Activated CD4-positive, alpha-beta memory T cell treated with anti-CD3 and anti-CD28 coated beads for 36 hours (primary cell): ENCODE measurements around the gene RASSF5. TPM values are rescaled to one million over a fixed set of nuclear protein-coding genes. Genes with fewer than 3 reads are reported as not detected.

Experiments
- CTCF ChIA-PET: fragments of 350-600 bp; sonication (Branson Sonifier 250); formaldehyde crosslinking; loops from one replicate; lab custom pipeline; 2021; ENCODE audit warnings: antibody characterized with exemption, inconsistent platforms; lab: Charles Lee
- POLR2A ChIA-PET: fragments of 350-600 bp; sonication (Branson Sonifier 250); formaldehyde crosslinking; loops from one replicate; lab custom pipeline; 2021; ENCODE audit warnings: antibody characterized with exemption; lab: Charles Lee
- DNase-seq: peaks from one replicate; pipeline ENCODE4 v3.0.0-alpha.2; 2020
- H3K27ac Mint-ChIP-seq: one replicate; pipeline ENCODE4 v1.8.0; 2021; ENCODE audit warnings: mixed read lengths
- H3K27me3 Mint-ChIP-seq: one replicate; pipeline ENCODE4 v1.8.0; 2021; ENCODE audit warnings: mixed read lengths
- H3K36me3 Mint-ChIP-seq: one replicate; pipeline ENCODE4 v1.8.0; 2021; ENCODE audit warnings: mixed read lengths
- H3K4me1 Mint-ChIP-seq: one replicate; pipeline ENCODE4 v1.8.0; 2021; ENCODE audit warnings: low read depth, mixed read lengths
- H3K4me3 Mint-ChIP-seq: one replicate; pipeline ENCODE4 v1.8.0; 2021; ENCODE audit warnings: mild to moderate bottlenecking, mixed read lengths
- H3K9me3 Mint-ChIP-seq: one replicate; pipeline ENCODE4 v1.8.0; 2021; ENCODE audit warnings: mixed read lengths
- intact Hi-C: fragments of 100-400 bp; cut with micrococcal nuclease; formaldehyde crosslinking; loops from one replicate; pipeline ENCODE4 v1.15.1; 2023
- total RNA-seq, 2 experiments: library from RNA; stranded (reverse); gene quantifications; one replicate each; pipeline ENCODE4 v1.2.3, GENCODE V29; 2021

The RASSF5 gene
- total RNA-seq, 2 experiments from 2014 or later: 203 TPM

DNA sequence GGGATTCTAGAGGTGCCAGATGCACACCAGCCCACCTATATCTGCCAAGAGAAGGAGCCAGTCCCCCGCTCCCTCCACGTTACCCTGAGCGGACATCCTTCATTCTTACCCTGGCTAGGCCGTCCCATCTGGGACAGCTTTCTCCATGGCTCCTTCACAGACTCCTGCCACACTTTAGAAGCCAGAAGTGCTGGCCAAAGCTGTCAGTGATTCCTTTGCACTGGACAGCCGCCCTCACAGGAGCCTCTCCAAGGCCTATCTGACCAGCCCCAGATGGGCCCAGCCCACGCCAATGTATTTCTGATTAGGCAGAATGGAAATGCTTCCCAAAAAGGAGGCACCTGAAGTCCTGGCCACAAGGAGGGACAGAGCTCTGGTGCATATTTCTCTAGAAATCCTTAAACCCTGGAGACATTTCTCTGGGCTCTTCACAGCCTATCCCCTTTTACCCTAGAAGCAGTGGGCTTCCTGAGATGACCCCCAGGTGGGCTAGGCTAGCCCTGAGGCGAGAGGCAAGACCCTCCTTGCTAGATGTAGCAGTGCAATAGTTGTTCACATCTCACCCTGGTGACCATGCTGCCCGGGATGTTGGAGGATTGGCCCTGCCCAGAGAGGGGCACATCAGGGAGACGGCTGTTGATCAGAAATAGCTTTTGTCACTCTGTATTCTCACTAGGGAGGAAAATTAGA lies 44.1 kb downstream of the RASSF5 start:
- intact Hi-C loops: loop anchor here (10.0 kb wide), 1 partner anchor 1273 kb away; no protein-coding TSS in a partner anchor
- DNase-seq: no peak
- Mint-ChIP-seq H3K27ac (peak overlapping the region; percentile 91), H3K9me3 (no peaks in the 10 kb centered on the region), H3K36me3 (no peaks in the 10 kb centered on the region), H3K4me3 (no peak overlapping the region), H3K4me1 (peaks cover 52% of the 10 kb centered on the region), H3K27me3 (no peaks in the 10 kb centered on the region)
- ChIA-PET POLR2A (interaction anchor here (0.6 to 2.9 kb wide), 13 partner anchors 9 to 80 kb away, joined by 3 to 30 read pairs (median 4); partner anchors contain the start of genes EIF2D and IKBKE), CTCF (interaction anchor here (0.7 to 20.9 kb wide), 17 partner anchors 12 to 113 kb away, joined by 3 to 588 read pairs (median 5); partner anchors contain the start of genes EIF2D and IKBKE)

- peak; percentile 92 for DNase-seq
- peak overlapping the region; percentile 91 for H3K27ac Mint-ChIP-seq
- intact Hi-C loops: loop anchor here (1.0 to 10.0 kb wide), 4 partner anchors 11 to 1273 kb away; no protein-coding TSS in a partner anchor
- CTCF ChIA-PET: interaction anchor here (0.6 to 20.9 kb wide), 16 partner anchors 12 to 459 kb away, joined by 3 to 588 read pairs (median 4); partner anchors contain the start of genes EIF2D and IKBKE
- H3K27me3 Mint-ChIP-seq: no peaks in the 10 kb centered on the region
- peaks cover 53% of the 10 kb centered on the region for H3K4me1 Mint-ChIP-seq
- POLR2A ChIA-PET: interaction anchor here (0.6 to 2.9 kb wide), 14 partner anchors 8 to 81 kb away, joined by 3 to 30 read pairs (median 4); partner anchors contain the start of genes EIF2D and IKBKE
- no peaks in the 10 kb centered on the region for H3K9me3 Mint-ChIP-seq
- peak overlapping the region; percentile 70 for H3K4me3 Mint-ChIP-seq
- H3K36me3 Mint-ChIP-seq: peaks cover under 1% of the 10 kb centered on the region
These were observed 44.6 kb downstream of the RASSF5 start for GRCh38 chr1:206551986-206552326.

DNA sequence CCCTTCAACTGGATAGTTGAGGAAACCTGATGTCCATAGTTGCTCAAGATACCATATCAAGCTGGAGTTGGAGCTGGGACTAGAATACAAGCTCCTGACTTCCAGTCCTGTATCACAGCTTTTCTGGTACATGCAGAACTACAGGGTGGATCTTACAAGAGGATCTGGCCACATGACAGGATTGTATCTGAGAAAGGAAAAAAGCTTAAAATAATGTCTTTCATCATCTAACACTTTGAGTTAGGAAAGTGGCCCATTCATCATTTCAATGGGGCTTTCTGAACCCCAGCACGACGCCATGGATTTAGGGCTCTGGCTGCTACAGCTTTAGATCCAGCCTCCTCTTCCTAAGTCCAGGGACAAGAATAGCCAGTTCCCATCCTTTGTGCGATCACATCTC lies 46.9 kb downstream of the RASSF5 start:
- Mint-ChIP-seq H3K27ac (peak overlapping the region; percentile 99), H3K9me3 (no peaks in the 10 kb centered on the region), H3K4me3 (no peak overlapping the region), H3K36me3 (peaks cover 19% of the 10 kb centered on the region), H3K4me1 (peaks cover 53% of the 10 kb centered on the region), H3K27me3 (no peaks in the 10 kb centered on the region)
- ChIA-PET CTCF (interaction anchor here (0.8 to 20.9 kb wide), 6 partner anchors 9 to 83 kb away, joined by 3 to 588 read pairs (median 18); partner anchors contain the start of gene IKBKE), POLR2A (interaction anchor here (0.9 to 16.3 kb wide), 4 partner anchors 12 to 55 kb away, joined by 4 to 546 read pairs (median 31); no protein-coding TSS in a partner anchor)
- intact Hi-C loops: loop anchor here (10.0 kb wide), 1 partner anchor 1271 kb away; no protein-coding TSS in a partner anchor
- no peak for DNase-seq

- no peaks in the 10 kb centered on the region for H3K27me3 Mint-ChIP-seq
- CTCF ChIA-PET: interaction anchor here (1.0 to 20.9 kb wide), 12 partner anchors 9 to 84 kb away, joined by 3 to 588 read pairs (median 6); partner anchors contain the start of genes DYRK3, EIF2D, IKBKE and RASSF5
- peaks cover 55% of the 10 kb centered on the region for H3K4me1 Mint-ChIP-seq
- peaks cover 26% of the 10 kb centered on the region for H3K36me3 Mint-ChIP-seq
- peak overlapping the region; percentile 97 for H3K4me3 Mint-ChIP-seq
- H3K9me3 Mint-ChIP-seq: no peaks in the 10 kb centered on the region
- POLR2A ChIA-PET: interaction anchor here (0.9 to 16.3 kb wide), 8 partner anchors 10 to 80 kb away, joined by 4 to 546 read pairs (median 6); partner anchors contain the start of gene DYRK3
- H3K27ac Mint-ChIP-seq: peak overlapping the region; percentile 99
- intact Hi-C loops: loop anchor here (10.0 kb wide), 1 partner anchor 1270 kb away; no protein-coding TSS in a partner anchor
- DNase-seq: no peak
These were observed 47.6 kb downstream of the RASSF5 start for GRCh38 chr1:206554701-206555472.

- H3K27me3 Mint-ChIP-seq: no peaks in the 10 kb centered on the region
- POLR2A ChIA-PET: interaction anchor here (0.9 to 16.3 kb wide), 7 partner anchors 10 to 80 kb away, joined by 4 to 546 read pairs (median 6); partner anchors contain the start of gene DYRK3
- peaks cover 32% of the 10 kb centered on the region for H3K36me3 Mint-ChIP-seq
These were observed 48.2 kb downstream of the RASSF5 start for GRCh38 chr1:206555473-206555935.

GRCh38 chr1:206556047-206556749 lies 48.9 kb downstream of the RASSF5 start:
- peak overlapping the region; percentile 99 for H3K27ac Mint-ChIP-seq
- POLR2A ChIA-PET: interaction anchor here (0.7 to 16.3 kb wide), 8 partner anchors 10 to 247 kb away, joined by 3 to 546 read pairs (median 6); partner anchors contain the start of genes DYRK3 and EIF2D
- no peaks in the 10 kb centered on the region for H3K9me3 Mint-ChIP-seq
- DNase-seq: peak; percentile 73
- no peaks in the 10 kb centered on the region for H3K27me3 Mint-ChIP-seq
- intact Hi-C loops: loop anchor here (1.0 to 10.0 kb wide), 5 partner anchors 9 to 1269 kb away; partner anchors contain the start of gene EIF2D
- CTCF ChIA-PET: interaction anchor here (0.7 to 20.9 kb wide), 15 partner anchors 8 to 108 kb away, joined by 3 to 588 read pairs (median 6); partner anchors contain the start of genes DYRK3, EIF2D, IKBKE and RASSF5
- peak overlapping the region; percentile 97 for H3K4me3 Mint-ChIP-seq
- H3K36me3 Mint-ChIP-seq: peaks cover 39% of the 10 kb centered on the region
- peaks cover 65% of the 10 kb centered on the region for H3K4me1 Mint-ChIP-seq

More at GRCh38 chr1:206555473-206555935, 48.2 kb downstream of the RASSF5 start:
- Mint-ChIP-seq H3K9me3 (no peaks in the 10 kb centered on the region), H3K27ac (peak overlapping the region; percentile 99), H3K4me1 (peaks cover 61% of the 10 kb centered on the region), H3K4me3 (peak overlapping the region; percentile 97)
- DNase-seq: peak; percentile 78
- CTCF ChIA-PET: interaction anchor here (1.1 to 20.9 kb wide), 11 partner anchors 8 to 85 kb away, joined by 3 to 588 read pairs (median 6); partner anchors contain the start of genes DYRK3, EIF2D, IKBKE and RASSF5
- intact Hi-C loops: loop anchor here (10.0 kb wide), 1 partner anchor 1269 kb away; no protein-coding TSS in a partner anchor

GRCh38 chr1:206556750-206557635 lies 49.7 kb downstream of the RASSF5 start:
- ChIA-PET POLR2A (interaction anchor here (0.7 to 16.3 kb wide), 7 partner anchors 9 to 247 kb away, joined by 3 to 546 read pairs (median 6); partner anchors contain the start of gene EIF2D), CTCF (interaction anchor here (0.7 to 20.9 kb wide), 8 partner anchors 9 to 86 kb away, joined by 3 to 588 read pairs (median 8); partner anchors contain the start of genes EIF2D and IKBKE)
- Mint-ChIP-seq H3K36me3 (peaks cover 46% of the 10 kb centered on the region), H3K27me3 (no peaks in the 10 kb centered on the region), H3K27ac (peak overlapping the region; percentile 99), H3K9me3 (no peaks in the 10 kb centered on the region), H3K4me3 (peak overlapping the region; percentile 97), H3K4me1 (peaks cover 66% of the 10 kb centered on the region)
- intact Hi-C loops: loop anchor here (1.0 to 10.0 kb wide), 5 partner anchors 10 to 1268 kb away; partner anchors contain the start of gene EIF2D
- DNase-seq: peak; percentile 94

GRCh38 chr1:206557636-206558473 lies 50.5 kb downstream of the RASSF5 start:
- intact Hi-C loops: loop anchor here (10.0 kb wide), 1 partner anchor 1267 kb away; no protein-coding TSS in a partner anchor
- CTCF ChIA-PET: interaction anchor here (1.1 to 20.9 kb wide), 3 partner anchors 12 to 51 kb away, joined by 3 to 588 read pairs (median 114); partner anchors contain the start of gene RASSF5
- H3K4me1 Mint-ChIP-seq: peaks cover 67% of the 10 kb centered on the region
- no peaks in the 10 kb centered on the region for H3K9me3 Mint-ChIP-seq
- H3K27ac Mint-ChIP-seq: peak overlapping the region; percentile 99
- DNase-seq: peak; percentile 58
- H3K27me3 Mint-ChIP-seq: no peaks in the 10 kb centered on the region
- peaks cover 55% of the 10 kb centered on the region for H3K36me3 Mint-ChIP-seq
- peak overlapping the region; percentile 97 for H3K4me3 Mint-ChIP-seq
- POLR2A ChIA-PET: interaction anchor here (1.2 to 16.3 kb wide), 4 partner anchors 8 to 23 kb away, joined by 7 to 546 read pairs (median 37); no protein-coding TSS in a partner anchor
